Hippocampal formation (tissue), 2 donors: ENCODE measurements around the gene TMEM54.

ENCODE experiments used
- DNase-seq, 2 donors: peaks; one replicate each; lab custom pipeline; 2025; lab: John Stamatoyannopoulos, UW

The TMEM54 gene

DNA sequence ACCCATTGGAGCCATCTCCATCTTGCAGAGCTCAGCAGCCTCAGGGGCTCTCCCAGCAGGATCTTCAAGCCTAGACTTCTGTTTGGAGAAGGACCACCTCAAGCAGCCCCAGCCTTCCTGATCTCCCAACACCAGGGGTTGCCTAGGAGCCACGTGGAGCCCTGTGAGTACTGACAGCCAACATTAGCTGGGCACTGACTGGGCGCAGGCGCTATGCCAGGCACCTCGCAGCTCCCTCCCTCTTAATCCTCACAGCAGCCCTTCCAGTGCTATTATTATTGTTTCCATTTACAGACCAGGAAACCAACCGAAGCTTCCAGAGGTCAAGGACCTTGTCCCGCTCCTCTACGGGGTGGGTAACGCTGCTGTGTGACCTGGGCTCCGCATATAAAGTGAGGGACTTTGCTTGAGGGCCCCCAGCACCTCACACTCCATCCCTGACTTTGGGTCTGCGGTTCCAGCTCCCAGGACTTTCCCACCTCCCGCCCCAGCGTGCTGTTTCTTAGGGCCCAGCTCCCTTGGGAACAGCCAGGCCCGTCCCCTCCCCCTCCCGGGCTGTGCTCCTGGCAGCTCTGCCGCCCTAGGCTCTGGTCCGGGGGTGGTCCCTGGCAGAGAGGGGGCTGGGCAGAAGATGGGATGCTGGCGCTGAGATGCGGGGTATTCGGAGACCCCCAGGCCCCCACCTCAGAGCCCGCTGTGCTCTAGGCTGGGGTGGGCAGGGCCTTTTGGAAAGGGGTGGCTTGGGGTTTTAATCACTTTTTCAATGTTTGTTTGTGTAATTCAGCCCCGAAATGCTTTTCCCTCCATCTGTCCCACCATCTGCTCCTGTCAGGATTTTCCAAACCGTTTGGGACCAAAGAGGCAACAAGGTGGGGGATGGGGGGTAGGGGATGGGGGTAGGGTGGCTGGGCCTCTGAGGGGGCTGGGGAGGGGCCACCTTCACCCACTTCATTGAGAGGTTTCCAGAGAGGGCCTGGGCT, 19.0 kb downstream of the TMEM54 start:
- DNase-seq: no peak

DNA sequence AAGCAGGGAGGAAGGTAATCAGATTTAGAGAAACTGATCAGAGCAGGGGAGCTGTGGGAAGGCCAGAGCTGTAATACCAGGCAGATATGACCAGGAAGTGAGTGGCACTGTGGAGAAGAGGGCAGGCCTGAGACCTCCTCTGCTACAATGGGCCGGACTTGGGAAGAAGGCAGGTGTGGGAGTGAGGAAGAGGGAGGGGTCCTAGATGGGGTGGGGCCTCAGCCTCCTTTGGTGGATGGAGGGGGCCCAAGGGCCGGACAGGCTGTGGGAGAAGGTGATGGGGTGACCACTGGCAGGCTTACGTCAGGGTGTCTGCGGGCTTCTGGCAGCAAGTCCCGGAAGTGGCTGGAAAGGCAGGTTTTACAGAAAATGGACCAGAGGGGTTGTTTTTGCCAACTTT, 19.9 kb downstream of the TMEM54 start:
- no peak for DNase-seq

DNA sequence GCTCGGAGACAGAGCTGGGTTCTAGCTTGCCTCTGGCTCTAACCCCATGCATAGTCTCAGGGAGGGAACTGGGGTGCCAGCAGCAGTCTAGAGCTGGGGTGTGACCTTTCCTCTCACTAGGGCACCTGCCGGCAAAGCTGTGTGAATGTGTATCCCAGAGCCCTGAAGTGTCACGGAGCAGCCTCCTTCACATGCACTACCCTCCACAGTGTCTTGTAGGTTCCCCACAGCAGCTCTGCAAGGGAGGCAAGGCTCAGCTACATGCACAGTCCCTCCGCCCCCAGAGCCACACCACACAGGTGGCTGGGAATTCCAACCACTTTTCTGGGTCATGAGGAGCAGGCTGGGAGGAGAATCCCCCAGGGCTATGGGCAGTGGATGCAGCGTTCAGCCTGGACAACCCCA, 22.6 kb downstream of the TMEM54 start:
- DNase-seq: no peak

DNA sequence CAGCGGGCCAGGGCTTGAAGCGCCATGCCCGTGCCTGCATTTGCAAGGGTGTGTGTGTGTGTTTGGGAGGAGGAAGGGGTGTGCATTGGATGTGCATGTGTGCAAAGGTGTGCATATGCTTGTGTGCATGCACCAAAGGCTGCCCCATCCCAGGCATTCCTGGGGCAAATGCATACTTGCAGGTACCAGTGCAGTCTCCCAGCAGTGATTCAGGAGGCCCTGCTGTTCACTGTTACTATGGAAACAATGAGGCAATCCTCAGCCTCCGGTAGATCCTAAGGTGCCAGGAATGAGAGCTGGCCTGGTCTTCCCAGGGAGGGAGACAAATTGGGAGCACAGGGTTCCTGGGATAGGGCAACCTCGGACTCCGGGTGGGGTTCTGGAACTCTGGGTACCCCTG, 23.0 kb downstream of the TMEM54 start:
- DNase-seq: no peak

DNA sequence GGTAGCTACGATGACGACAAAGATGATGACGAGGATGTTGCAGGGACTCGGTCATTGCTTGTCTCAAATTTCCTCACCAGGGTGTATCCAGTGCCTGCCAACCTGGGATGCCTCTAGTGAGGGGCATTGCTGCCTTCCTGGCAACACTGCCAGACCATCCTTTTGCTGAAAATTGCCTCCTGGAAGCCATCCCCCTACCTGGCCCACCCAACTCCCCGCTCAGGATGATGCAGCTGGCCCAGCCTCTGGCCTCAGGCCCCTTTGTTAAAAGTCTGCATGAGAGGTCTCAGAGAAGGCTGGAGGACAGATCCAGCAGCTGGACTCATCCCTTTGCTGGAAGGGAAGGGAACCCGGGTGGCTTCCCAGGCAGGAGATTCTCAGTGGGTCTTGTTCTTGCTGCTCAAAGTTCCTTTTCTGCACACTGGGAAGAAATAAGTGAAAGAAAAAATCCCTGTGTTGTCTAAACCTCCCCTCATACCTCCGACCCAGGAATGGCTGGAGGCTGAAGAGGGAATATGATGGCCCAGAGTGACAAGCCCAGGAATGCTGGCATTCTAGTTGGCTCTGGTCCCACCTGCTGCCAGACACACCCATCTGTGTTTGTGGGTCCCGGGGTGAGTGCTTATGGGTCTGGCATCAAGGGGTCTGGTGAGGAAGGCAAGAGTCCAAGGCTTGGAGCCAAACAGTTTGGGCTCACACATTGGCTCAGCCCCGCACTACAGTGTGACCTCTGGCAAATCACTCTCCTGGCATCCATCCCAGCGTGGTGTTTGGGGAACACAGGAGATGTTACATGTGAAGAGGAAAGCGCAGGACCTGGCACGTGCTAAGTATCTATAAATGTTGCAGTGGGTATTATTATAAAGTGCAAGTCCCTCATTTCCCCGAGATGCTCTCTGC, 23.7 kb downstream of the TMEM54 start:
- no peak for DNase-seq

DNA sequence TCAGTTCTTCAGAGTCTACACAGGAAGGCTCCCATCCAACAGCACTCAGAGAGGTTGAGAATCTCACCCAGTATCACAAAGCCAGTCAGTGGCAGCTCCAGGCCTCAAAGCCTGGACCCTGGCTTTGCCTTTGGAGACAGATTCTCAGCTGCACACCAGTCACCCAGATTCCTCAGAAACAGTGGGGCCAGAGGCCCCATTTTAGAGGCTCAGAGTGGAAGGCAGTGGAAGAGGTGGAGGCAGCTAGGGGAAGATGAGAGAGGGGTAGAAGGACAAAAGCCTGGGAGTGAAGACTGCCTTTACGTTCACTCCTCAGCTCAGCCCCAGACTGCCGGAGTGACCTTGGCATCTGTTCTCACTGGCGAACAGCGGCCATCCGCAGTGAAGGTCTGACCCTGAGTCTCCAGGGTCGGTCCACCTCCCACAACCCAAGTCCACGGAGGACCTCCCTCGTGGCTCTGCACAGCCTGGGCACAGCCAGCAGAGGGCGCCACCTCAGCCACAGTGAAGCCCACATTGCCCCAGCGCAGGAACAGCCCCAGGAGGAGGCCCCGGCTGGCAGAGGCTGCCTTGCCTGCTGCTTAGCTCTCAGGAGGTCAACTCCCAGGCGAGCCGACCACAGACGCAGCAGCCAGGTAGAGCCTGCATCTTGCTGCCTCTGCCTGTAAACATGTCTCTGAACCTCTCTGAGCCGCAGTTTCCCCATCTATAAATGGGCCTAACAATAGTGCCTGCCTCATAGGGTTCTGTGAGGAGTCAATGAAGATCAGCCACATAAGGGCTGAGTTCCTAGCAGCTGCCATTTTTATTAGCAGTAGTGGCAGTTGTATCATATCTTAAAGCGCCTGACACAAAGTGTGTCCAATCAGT, 24.6 kb downstream of the TMEM54 start:
- peak in 1 of 2 donors; percentile 33 for DNase-seq

DNA sequence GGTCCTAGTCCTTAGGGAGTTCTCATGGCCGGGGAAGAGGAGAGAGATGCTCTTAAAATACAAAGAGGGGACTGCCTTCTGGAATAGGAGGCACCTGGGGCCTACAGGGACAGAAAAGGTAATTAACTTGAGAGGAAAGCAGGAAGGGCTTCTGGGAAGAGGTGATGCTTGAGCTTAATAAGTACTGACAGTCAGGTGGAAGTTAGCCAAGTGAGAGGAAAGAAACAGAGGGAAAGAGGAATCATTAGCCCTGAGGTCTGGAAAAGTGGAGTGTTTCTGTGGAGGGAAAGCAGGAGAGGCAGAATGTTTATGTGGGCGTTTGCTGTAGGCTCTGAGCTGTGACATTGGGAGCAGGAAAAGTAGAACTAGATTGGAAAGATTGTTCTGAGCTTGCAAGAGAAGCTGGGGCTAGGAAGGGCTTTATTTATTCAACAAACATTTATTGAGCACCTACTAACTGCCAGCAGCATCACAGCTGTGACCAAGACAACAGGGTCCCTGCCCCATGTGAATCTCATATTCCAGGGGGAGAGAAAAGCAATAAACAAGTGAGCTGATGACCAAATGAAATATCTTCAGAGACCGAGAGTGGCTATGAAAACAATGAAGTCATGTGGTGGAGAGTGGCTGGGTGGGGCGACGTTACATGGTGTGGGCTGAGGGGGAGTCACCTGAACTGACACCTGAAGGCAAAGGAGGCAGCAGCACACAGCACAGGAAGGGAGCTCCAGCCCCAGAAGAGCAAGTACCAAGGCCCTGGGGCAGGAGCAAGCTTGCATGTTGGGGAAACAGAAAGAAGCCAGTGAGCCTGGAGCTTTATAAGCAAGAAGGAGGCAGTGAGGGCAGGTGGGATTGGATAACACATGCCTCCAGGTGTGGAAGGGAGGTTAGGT, 26.1 kb downstream of the TMEM54 start:
- DNase-seq: no peak

DNA sequence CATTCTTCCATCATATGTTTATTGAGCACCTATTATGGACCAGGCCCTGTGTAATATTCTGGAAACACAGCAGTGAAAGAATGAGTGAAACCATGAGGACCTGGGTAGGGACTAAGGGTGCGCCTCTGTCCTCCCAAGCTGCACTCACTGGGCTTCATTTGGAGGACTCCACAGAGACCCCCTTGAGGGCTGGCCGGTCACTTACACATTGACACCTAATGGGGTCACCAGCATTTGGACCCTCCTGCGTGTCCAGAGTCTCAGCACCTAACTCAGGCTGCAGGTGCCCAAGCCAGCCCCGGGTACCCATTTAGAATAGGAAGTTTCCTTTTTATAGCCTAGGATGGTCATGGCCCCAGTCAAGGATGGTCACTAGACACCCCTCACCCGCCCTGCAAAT, 27.7 kb downstream of the TMEM54 start:
- no peak for DNase-seq

DNA sequence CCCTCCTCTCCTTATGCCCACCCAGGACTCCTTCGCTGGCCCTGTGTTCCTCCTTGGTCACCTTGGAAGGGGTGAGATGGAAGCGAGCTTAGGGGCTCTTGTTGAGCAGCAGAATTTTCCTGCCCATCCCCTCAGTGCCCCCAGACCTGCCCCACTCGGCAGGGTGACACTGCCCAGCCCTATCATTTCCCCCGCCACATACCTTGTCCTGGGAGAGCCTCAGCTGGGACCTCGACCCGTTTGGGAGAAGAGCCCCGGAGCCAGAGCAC, 29.1 kb downstream of the TMEM54 start:
- DNase-seq: no peak

DNA sequence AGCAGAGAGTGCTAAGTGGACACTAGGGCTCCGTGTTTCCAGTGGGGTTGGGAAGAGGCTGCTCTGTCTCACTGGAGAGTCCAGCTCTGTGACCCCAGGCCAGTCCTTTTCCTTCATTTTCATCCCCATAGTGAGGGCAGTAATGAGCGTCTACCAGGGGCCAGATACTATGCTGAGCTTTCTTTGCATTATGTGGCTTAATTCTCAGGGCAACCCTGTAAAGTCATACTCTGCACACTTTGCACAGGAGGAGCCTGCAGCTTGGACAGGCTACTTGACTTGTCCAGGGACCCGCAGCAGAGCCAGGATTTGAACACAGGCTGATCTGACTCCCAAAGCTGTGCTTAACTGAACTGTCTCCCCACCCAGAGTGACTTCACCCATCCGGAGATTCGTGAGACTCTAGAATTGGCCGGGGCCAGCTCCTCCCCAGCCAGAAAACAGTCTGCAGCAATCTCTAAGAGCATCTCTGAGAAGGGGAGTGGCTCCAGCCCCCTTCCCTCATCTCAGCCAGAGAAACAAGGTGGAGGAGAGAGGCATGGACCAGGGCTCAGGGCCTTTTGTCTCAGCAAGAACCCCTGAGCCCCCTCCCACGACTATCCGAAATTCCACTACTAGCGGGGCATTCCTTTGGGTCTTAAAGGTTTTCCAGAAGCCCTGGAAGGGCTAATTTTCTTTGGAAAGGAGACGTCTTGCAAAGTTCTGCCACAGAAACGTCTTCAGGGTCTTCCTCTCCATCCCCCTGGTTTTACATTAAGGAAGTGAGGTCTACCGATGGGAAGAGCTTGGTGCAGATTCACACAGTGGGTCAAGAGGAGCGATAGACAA, 29.6 kb downstream of the TMEM54 start:
- DNase-seq: no peak

DNA sequence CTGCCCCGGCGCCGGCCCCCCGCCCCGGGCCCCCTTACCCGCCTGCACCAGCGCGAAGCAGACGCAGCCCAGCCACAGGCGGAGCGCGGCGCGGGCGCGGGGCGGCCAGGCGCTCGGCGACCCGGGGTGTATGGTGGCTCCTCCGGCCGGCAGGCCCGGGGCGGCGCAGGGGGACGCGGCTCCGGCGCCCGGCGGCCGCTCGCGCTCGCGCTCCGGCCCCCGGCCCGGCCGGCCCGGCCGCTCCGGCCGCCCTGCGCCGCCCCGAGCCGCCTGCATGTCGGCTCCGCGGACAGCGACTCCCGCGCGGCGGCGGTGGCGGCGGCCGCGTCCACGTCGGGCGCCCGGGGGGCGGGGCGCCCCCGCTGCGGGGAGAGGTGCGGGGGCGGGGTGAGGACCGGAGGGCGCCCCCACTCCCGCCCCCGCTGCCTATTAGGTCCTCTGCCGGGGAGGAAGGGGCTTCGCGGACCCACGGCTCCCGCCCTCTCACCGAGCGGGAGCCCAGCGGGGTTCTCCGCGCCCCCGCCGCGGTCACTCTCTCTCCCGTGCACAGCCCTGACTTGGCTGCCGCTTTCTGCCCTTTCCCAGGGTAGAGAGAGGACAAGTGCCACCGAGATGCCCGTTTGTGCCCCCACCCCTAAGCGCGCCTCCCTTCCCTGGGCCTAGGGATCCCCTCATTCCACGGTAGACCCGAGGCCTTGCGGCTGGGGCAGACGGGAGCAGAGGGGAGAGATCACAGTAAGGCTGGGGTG, 30.4 kb downstream of the TMEM54 start, which contains the start of gene FNDC5:
FNDC5 (minus strand) TSS at position 298 of the 749 bp plus-strand sequence.
- DNase-seq: no peak

DNA sequence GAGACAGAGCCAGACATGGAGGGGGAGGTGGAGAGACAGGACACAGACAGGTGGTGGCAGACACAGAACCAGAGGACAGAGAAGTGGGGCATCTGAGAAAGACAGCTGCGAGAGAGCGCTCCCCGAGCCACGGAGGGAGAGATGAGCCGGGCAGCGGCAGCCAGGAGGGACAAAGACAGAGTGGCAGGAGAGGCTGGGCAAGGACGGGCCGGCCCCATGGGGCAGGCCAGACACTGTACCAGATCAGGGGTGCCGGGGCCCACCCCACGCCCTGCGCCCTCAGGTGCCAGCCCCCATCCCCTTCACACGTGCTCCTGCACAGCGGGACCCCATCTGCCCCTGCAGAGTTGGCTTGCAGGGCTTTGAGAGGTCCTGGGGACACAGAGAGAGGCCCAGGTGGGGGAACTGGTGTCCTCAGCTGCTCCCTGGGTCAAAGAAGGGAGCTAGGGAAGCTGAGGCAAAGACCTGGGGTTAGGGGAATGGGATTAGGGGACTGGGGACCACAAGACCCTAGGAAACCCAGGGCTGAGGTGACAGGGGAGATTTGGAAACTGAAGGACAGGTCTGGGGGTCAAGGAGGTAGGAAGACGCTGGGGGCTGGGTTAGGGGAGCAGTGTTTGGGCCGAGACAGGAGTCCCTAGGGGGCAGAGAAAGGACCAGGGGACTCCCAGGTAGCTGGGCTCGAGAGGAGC, 31.1 kb downstream of the TMEM54 start:
- no peak for DNase-seq

DNA sequence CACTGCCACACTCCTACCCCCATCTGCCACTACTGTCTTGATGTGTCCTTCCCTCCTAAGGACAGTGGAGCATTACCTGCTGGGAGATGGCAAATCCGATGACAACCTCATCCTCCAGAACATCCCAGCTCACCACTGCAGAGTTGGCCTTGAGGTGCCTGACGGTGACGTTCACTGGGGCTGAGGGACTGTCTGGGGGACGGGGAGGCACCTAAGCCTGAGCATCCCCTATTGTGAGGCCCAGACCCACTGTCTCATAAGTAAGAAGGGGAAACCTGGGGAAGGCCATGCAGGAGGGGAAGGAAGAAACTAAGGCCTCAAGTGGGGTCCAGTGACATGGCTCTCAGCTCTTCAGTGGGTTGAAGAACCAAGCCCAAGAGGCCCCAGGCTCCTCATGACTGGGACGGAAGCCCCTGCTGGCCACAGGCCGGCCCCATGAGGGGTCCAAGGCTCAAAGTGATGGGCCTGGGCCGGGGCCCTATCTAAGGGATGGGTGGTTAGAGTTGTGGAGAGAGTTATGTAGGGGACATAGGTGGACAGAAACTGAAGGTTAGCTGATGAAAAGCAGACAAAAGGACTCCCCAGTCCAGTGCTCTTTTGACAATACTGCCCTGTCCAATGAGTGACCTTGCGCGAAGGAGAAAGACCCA, 32.3 kb downstream of the TMEM54 start:
- DNase-seq: no peak

DNA sequence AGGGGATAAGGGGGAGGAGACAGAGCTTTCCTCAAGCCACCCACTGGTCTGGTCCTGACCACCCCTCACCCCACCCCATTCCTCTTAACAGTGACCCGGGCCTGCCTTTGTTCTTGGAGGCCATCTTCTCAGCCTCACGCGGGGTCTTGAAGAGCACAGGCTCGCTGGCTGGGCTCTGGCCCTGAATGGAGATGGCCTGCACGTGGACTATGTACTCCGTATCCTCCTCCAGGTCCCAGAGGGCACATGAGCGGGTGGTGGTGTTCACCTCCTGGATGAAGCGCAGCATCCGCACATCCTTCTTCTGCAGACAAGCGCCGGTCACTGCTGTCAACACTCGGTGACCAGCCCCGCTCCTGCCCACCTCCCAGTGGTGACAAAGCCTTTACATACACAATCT, 33.1 kb downstream of the TMEM54 start:
- DNase-seq: no peak

DNA sequence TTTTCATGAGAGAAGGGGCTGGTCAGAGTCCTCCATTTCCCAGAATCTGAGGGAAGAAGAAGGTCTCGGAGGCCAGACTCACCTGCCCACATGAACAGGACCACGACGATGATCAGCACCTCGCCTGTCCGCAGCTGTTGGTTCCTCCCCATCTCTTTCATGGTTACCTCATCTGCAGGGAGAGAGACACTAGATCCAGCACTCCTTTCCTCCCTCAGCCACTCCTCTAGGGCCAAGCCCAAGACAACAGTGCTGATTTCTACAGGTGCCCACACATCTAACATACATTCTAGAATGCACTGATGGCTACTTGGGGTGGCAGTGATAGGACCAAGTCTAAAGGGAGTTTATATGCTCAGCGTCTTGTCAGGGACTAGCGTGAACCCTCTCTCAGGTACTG, 33.5 kb downstream of the TMEM54 start:
- DNase-seq: no peak

DNA sequence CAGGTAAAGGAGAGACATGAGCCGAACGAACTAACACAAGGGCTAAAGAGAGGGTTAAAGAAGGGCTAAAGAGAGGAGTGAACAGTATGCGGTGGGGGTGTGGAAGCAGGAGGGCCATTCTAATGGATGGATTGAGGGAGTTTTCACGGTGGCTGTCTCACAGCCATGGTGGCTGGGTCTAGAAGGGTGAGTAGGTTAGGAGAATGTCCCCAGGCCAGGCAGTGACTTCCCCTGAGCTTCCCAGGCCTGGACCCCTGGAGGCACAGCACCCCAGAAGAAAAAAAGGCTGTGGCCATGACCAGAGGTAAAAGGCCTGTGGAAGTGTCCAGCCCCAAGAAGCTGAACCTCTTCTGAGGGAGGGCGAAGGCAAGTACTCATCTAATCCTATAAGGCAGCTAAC, 34.0 kb downstream of the TMEM54 start:
- DNase-seq: no peak

DNA sequence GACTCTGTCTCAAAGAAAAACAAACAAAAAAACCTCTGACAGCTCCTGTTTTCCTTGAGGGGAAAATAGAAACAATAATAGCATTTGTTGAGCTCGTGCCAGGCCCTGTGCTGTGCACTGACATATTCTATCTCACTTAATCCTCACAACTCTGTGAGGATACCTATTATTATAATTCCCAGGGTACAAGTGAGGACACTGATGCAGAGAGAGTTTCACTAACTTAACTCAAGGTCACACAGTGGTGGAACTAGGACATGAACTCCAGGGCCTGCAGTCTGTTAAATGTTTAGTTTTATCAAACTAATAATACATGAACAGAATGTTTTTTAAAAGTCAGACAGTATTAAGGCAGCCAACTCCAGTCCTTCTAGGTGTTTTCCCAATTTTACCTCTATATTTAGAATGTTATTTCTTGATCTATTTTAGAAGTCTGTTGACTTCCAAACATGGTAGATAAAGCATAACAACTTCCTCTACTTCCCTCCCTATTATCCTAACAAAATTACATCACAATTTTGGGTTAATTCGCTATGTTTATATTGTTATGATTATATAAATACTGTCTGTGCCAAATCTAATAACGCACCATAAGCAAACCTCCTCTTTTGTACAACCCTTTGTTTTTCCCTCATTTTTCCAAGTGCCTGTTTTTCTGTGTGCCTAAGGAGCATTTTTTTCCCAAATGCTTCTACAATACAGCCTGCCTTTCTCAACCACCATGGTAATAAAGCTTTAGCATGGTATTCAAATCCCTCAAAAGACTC, 35.4 kb downstream of the TMEM54 start:
- no peak for DNase-seq
